BE2C (cell line): ENCODE data around the gene CD22.

Experiments used
- DNase-seq: peaks from one replicate; pipeline ENCODE4 v3.0.0-alpha.2; 2020
- H3K27me3 ChIP-seq: fragments of 250-450 bp; sonication (Bioruptor Pico); 2 replicates; pipeline ENCODE4 v1.5.1; 2020; ENCODE audit warnings: mild to moderate bottlenecking
- H3K36me3 ChIP-seq: fragments of 250-450 bp; sonication (Bioruptor Pico); 2 replicates; pipeline ENCODE4 v1.5.1; 2020; ENCODE audit warnings: mild to moderate bottlenecking
- H3K4me1 ChIP-seq: fragments of 250-450 bp; sonication (Bioruptor Pico); 2 replicates; pipeline ENCODE4 v1.5.1; 2020
- H3K4me3 ChIP-seq: 2 replicates; pipeline ENCODE4 v1.5.1; 2011; ENCODE audit warnings: low read depth, low read length
- H3K9me3 ChIP-seq: fragments of 250-450 bp; sonication (Bioruptor Pico); 2 replicates; pipeline ENCODE4 v1.5.1; 2020
- CTCF ChIP-seq: IDR thresholded peaks from 2 replicates; pipeline ENCODE4 v1.5.1; 2012; ENCODE audit warnings: mild to moderate bottlenecking, low read depth, low read length

The CD22 gene

GRCh38 chr19:35345671-35346111, 16.7 kb downstream of the CD22 start:
- Histone ChIP-seq H3K36me3 (no peaks in the 10 kb centered on the region), H3K9me3 (no peaks in the 10 kb centered on the region), H3K4me1 (no peaks in the 10 kb centered on the region), H3K27me3 (no peaks in the 10 kb centered on the region), H3K4me3 (no peak overlapping the region)
- TF ChIP-seq CTCF: no peak
- DNase-seq: no peak

GRCh38 chr19:35346193-35347052, 17.4 kb downstream of the CD22 start:
- TF ChIP-seq CTCF: no peak
- H3K4me3 ChIP-seq: no peak overlapping the region
- H3K9me3 ChIP-seq: no peaks in the 10 kb centered on the region
- no peaks in the 10 kb centered on the region for H3K4me1 ChIP-seq
- DNase-seq: no peak
- no peaks in the 10 kb centered on the region for H3K27me3 ChIP-seq
- H3K36me3 ChIP-seq: no peaks in the 10 kb centered on the region

- no peaks in the 10 kb centered on the region for H3K36me3 ChIP-seq
- no peaks in the 10 kb centered on the region for H3K9me3 ChIP-seq
- DNase-seq: no peak
- H3K4me1 ChIP-seq: no peaks in the 10 kb centered on the region
- H3K27me3 ChIP-seq: no peaks in the 10 kb centered on the region
- no peak for TF ChIP-seq CTCF
- no peak within 1 kb of the TSS for H3K4me3 ChIP-seq
Observed at GRCh38 chr19:35347171-35347929, 18.4 kb downstream of the CD22 start, which contains the start of gene FFAR1. Gene FFAR1, plus strand, starts transcription at chr19:35347902. Its CDS starts 3,650 bp downstream, at chr19:35351552.

- H3K4me1 ChIP-seq: no peaks in the 10 kb centered on the region
- TF ChIP-seq CTCF: no peak
- H3K9me3 ChIP-seq: no peaks in the 10 kb centered on the region
- no peak overlapping the region for H3K4me3 ChIP-seq
- H3K36me3 ChIP-seq: no peaks in the 10 kb centered on the region
- H3K27me3 ChIP-seq: no peaks in the 10 kb centered on the region
- no peak for DNase-seq
Observed at GRCh38 chr19:35347930-35348298, 18.9 kb downstream of the CD22 start.

- Histone ChIP-seq H3K4me3 (no peak overlapping the region), H3K36me3 (no peaks in the 10 kb centered on the region), H3K9me3 (no peaks in the 10 kb centered on the region), H3K27me3 (no peaks in the 10 kb centered on the region), H3K4me1 (peaks cover 3% of the 10 kb centered on the region)
- no peak for TF ChIP-seq CTCF
- DNase-seq: peak; percentile 36
Observed at GRCh38 chr19:35348911-35349611, 20.1 kb downstream of the CD22 start.
